ENCODE measurements around the gene GTPBP4. TPM values are rescaled to one million over a fixed set of nuclear protein-coding genes. Genes with fewer than 3 reads are reported as not detected.

Gene GTPBP4
- total RNA-seq, 1 experiment from 2014 or later, result 163 TPM

- ChIA-PET POLR2A (ENCODE audit: low non-redundant PET) (no interaction called here), CTCF (no interaction called here)
- H3K36me3 ChIP-seq (ENCODE audit: insufficient read depth, low read length, poor library complexity, severe bottlenecking), result no peaks in the 10 kb centered on the region
- H3K4me3 ChIP-seq (ENCODE audit: low read depth, low read length, poor library complexity, severe bottlenecking), result no peak overlapping the region
- H3K4me1 ChIP-seq (ENCODE audit: insufficient read depth, low read length, poor library complexity, severe bottlenecking), result peaks cover 11% of the 10 kb centered on the region
- TF ChIP-seq, protein P1, sequence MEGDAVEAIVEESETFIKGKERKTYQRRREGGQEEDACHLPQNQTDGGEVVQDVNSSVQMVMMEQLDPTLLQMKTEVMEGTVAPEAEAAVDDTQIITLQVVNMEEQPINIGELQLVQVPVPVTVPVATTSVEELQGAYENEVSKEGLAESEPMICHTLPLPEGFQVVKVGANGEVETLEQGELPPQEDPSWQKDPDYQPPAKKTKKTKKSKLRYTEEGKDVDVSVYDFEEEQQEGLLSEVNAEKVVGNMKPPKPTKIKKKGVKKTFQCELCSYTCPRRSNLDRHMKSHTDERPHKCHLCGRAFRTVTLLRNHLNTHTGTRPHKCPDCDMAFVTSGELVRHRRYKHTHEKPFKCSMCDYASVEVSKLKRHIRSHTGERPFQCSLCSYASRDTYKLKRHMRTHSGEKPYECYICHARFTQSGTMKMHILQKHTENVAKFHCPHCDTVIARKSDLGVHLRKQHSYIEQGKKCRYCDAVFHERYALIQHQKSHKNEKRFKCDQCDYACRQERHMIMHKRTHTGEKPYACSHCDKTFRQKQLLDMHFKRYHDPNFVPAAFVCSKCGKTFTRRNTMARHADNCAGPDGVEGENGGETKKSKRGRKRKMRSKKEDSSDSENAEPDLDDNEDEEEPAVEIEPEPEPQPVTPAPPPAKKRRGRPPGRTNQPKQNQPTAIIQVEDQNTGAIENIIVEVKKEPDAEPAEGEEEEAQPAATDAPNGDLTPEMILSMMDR (conservative IDR thresholded peaks at IDR 0.05; ENCODE audit: low read depth, low read length), result no peak
- no peak for TF ChIP-seq EZH2 (IDR thresholded peaks at IDR 0.05; ENCODE audit: borderline replicate concordance, low read depth, low read length, poor library complexity, severe bottlenecking)
- no peaks in the 10 kb centered on the region for H3K9me3 ChIP-seq (ENCODE audit: low read depth, low read length, poor library complexity, severe bottlenecking)
- BruUV-seq (replicated peaks), result no TSS peak
- H3K27ac ChIP-seq (ENCODE audit: low read depth, low read length, poor library complexity, severe bottlenecking), result no peak overlapping the region
- no peaks in the 10 kb centered on the region for H3K27me3 ChIP-seq (replicated peaks; ENCODE audit: insufficient read depth, low read depth, low read length, poor library complexity)
- no peak for DNase-seq (ENCODE audit: low spot score)
- intact Hi-C loops (cut with micrococcal nuclease; ENCODE audit: unreplicated experiment), result no loop called here
Measured at GRCh38 chr10:968546-969199, 19.6 kb upstream of the GTPBP4 start.

DNA sequence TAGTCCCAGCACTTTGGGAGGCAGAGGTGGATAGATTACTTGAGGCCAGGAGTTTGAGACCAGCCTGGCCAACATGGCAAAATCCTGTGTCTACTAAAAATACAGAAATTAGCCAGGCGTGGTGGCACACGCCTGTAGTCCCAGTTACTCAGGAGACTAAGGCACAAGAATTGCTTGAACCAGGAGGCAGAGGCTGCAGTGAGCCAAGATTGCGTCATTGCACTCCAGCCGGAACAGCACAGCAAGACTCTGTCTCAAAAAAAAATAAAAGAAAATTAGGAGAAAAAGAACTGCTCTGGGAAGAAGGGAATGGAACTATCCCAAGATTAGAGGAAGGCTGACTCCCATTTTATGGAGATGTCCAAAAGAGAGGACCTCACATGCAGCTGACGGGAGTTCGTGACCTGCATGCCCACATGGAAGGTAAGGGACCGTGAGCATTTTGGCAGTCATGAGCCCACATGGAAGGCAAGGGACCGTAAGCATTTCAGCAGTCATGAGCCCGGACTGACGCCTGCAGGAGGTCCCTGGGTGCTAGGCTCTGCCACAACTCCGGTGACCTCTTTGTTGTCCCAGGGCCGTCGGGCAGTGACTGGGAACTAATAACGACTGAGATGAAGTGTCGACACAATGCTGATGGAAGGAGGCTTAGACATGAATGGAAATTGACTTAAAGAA, 18.6 kb upstream of the GTPBP4 start:
- Histone ChIP-seq H3K27ac (ENCODE audit: low read depth, low read length, poor library complexity, severe bottlenecking) (no peak overlapping the region), H3K36me3 (ENCODE audit: insufficient read depth, low read length, poor library complexity, severe bottlenecking) (no peaks in the 10 kb centered on the region), H3K27me3 (replicated peaks; ENCODE audit: insufficient read depth, low read depth, low read length, poor library complexity) (no peaks in the 10 kb centered on the region), H3K4me3 (ENCODE audit: low read depth, low read length, poor library complexity, severe bottlenecking) (no peak overlapping the region), H3K9me3 (ENCODE audit: low read depth, low read length, poor library complexity, severe bottlenecking) (no peaks in the 10 kb centered on the region), H3K4me1 (ENCODE audit: insufficient read depth, low read length, poor library complexity, severe bottlenecking) (peaks cover 16% of the 10 kb centered on the region)
- CTCF ChIA-PET, result no interaction called here
- intact Hi-C loops (cut with micrococcal nuclease; ENCODE audit: unreplicated experiment), result no loop called here
- TF ChIP-seq, protein P1 (conservative IDR thresholded peaks at IDR 0.05; ENCODE audit: low read depth, low read length), result no peak
- TF ChIP-seq EZH2 (IDR thresholded peaks at IDR 0.05; ENCODE audit: borderline replicate concordance, low read depth, low read length, poor library complexity, severe bottlenecking), result no peak
- no peak for DNase-seq (ENCODE audit: low spot score)
- POLR2A ChIA-PET (ENCODE audit: low non-redundant PET), result no interaction called here
- BruUV-seq (replicated peaks), result no TSS peak

- no peak overlapping the region for H3K27ac ChIP-seq (ENCODE audit: low read depth, low read length, poor library complexity, severe bottlenecking)
Measured at GRCh38 chr10:970311-971149, 17.7 kb upstream of the GTPBP4 start.

More at GRCh38 chr10:970311-971149, 17.7 kb upstream of the GTPBP4 start:
- H3K27me3 ChIP-seq (replicated peaks; ENCODE audit: insufficient read depth, low read depth, low read length, poor library complexity), result no peaks in the 10 kb centered on the region
- POLR2A ChIA-PET (ENCODE audit: low non-redundant PET), result no interaction called here
- DNase-seq (ENCODE audit: low spot score), result no peak
- BruUV-seq (replicated peaks), result no TSS peak
- peaks cover 16% of the 10 kb centered on the region for H3K4me1 ChIP-seq (ENCODE audit: insufficient read depth, low read length, poor library complexity, severe bottlenecking)
- H3K4me3 ChIP-seq (ENCODE audit: low read depth, low read length, poor library complexity, severe bottlenecking), result no peak overlapping the region
- intact Hi-C loops (cut with micrococcal nuclease; ENCODE audit: unreplicated experiment), result no loop called here
- TF ChIP-seq EZH2 (IDR thresholded peaks at IDR 0.05; ENCODE audit: borderline replicate concordance, low read depth, low read length, poor library complexity, severe bottlenecking), result no peak
- TF ChIP-seq, protein P1 (conservative IDR thresholded peaks at IDR 0.05; ENCODE audit: low read depth, low read length), result no peak
- CTCF ChIA-PET, result no interaction called here
- H3K36me3 ChIP-seq (ENCODE audit: insufficient read depth, low read length, poor library complexity, severe bottlenecking), result no peaks in the 10 kb centered on the region
- H3K9me3 ChIP-seq (ENCODE audit: low read depth, low read length, poor library complexity, severe bottlenecking), result no peaks in the 10 kb centered on the region
